ENCODE data around the gene NIM1K. TPM values are rescaled to one million over a fixed set of nuclear protein-coding genes. Genes with fewer than 3 reads are reported as not detected.

NIM1K gene
- total RNA-seq, 1 donor from 2014 or later, result not detected

DNA sequence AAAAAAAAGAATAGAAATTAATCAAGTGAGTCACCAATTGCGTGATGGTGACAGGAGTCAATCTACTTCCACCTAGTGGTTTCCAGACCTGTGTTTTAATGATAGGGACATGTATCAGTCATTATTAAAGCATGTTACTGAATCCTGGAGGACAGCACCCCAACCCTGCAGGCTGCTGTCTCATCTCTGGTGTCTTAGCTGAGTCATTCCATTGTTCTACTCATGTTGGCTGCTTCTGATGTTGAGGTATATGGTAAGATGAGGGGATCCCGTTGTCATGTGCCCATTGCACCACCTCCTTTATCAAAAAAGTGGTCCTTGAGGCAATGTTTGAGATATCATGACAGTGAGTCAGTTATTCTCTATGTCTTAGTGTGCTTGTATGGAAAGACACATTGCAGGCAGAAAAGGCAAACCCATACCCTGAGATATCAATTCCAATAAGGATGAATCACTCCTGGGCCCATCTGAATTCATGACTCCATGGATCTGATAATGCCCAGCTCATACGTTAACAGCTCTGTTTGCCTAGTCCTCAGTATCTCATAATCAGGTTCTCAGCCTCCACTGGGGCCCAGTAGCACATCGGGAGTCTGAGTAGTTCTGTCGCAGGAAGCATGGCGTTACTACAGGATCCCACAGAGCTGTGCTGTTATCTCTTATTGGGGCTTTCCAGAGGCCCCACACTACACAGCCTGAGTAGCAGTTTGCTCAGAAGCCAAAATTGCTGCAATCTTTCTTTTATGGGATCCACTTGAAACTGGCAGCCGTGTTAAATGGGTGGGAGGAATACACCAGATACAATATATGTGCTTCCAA lies 90.0 kb downstream of the NIM1K start:
- H3K9me3 ChIP-seq, result no peaks in the 10 kb centered on the region
- H3K27ac ChIP-seq, result no peak overlapping the region
- no peak for DNase-seq (ENCODE audit: extremely low spot score in 2 of 2)
- peaks cover 0 to under 1% of the 10 kb centered on the region in 2 donors for H3K36me3 ChIP-seq
- no peaks in the 10 kb centered on the region for H3K27me3 ChIP-seq
- no peaks in the 10 kb centered on the region for H3K4me1 ChIP-seq
- no peak overlapping the region for H3K4me3 ChIP-seq
- intact Hi-C loops (cut with DNase I), result no loop called here
- TF ChIP-seq POLR2A (IDR thresholded peaks at IDR 0.05), result no peak
- TF ChIP-seq POLR2AphosphoS5 (IDR thresholded peaks at IDR 0.05; ENCODE audit: insufficient read depth in 1 of 2, low read depth in 1 of 2), result no peak
- TF ChIP-seq, protein P1, sequence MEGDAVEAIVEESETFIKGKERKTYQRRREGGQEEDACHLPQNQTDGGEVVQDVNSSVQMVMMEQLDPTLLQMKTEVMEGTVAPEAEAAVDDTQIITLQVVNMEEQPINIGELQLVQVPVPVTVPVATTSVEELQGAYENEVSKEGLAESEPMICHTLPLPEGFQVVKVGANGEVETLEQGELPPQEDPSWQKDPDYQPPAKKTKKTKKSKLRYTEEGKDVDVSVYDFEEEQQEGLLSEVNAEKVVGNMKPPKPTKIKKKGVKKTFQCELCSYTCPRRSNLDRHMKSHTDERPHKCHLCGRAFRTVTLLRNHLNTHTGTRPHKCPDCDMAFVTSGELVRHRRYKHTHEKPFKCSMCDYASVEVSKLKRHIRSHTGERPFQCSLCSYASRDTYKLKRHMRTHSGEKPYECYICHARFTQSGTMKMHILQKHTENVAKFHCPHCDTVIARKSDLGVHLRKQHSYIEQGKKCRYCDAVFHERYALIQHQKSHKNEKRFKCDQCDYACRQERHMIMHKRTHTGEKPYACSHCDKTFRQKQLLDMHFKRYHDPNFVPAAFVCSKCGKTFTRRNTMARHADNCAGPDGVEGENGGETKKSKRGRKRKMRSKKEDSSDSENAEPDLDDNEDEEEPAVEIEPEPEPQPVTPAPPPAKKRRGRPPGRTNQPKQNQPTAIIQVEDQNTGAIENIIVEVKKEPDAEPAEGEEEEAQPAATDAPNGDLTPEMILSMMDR (IDR thresholded peaks at IDR 0.05), result no peak

DNA sequence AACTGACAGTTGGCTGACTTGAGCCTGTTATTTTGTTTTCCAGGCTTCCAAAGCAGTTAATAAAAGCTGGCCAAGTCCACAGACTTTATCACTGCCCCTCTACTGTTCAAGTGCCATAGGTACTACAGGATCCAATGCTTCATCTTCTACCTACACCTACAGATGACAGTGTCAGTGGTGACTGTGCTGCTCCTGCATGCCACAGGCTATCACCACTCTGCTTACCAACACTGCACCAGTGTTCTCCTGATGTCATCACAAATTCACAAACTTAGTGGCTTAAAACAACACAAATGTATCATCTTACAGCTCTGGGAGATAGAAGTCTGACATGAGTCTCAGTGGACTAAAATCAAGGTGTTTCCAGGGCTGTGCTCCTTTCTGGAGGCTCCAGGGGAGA lies 94.6 kb downstream of the NIM1K start:
- Histone ChIP-seq H3K27ac (no peak overlapping the region), H3K27me3 (no peaks in the 10 kb centered on the region), H3K9me3 (no peaks in the 10 kb centered on the region), H3K36me3 (peaks cover 0 to 26% of the 10 kb centered on the region in 2 donors), H3K4me1 (no peaks in the 10 kb centered on the region), H3K4me3 (no peak overlapping the region)
- TF ChIP-seq POLR2A (IDR thresholded peaks at IDR 0.05), result no peak
- TF ChIP-seq POLR2AphosphoS5 (IDR thresholded peaks at IDR 0.05; ENCODE audit: insufficient read depth in 1 of 2, low read depth in 1 of 2), result no peak
- TF ChIP-seq, protein P1 (IDR thresholded peaks at IDR 0.05), result no peak
- intact Hi-C loops (cut with DNase I), result no loop called here
- no peak for DNase-seq (ENCODE audit: extremely low spot score in 2 of 2)

DNA sequence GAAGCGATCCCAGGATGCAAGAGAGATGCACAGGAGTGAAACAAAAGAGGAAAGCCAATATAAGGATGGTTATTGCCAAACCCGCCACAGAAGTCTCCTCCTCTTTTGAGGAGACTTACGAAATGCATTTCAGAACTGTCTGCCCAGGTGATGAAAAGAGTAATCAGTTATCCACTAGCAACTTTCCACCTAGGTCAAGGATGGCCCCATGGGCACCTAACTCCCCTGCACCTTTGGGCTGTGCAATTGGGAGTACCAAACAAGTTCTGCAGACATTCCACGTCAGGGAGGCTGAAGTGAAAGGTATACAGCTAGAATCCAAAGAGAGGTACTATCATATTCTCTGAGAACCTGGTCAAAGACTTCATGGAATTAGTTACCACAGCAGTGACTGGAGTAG lies 95.5 kb downstream of the NIM1K start:
- Histone ChIP-seq H3K9me3 (no peaks in the 10 kb centered on the region), H3K27ac (no peak overlapping the region), H3K36me3 (peaks cover 0 to 35% of the 10 kb centered on the region in 2 donors), H3K27me3 (no peaks in the 10 kb centered on the region), H3K4me1 (no peaks in the 10 kb centered on the region), H3K4me3 (no peak overlapping the region)
- DNase-seq (ENCODE audit: extremely low spot score in 2 of 2), result no peak
- intact Hi-C loops (cut with DNase I), result no loop called here
- TF ChIP-seq POLR2A (IDR thresholded peaks at IDR 0.05), result no peak
- no peak for TF ChIP-seq POLR2AphosphoS5 (IDR thresholded peaks at IDR 0.05; ENCODE audit: insufficient read depth in 1 of 2, low read depth in 1 of 2)
- TF ChIP-seq, protein P1 (IDR thresholded peaks at IDR 0.05), result no peak

DNA sequence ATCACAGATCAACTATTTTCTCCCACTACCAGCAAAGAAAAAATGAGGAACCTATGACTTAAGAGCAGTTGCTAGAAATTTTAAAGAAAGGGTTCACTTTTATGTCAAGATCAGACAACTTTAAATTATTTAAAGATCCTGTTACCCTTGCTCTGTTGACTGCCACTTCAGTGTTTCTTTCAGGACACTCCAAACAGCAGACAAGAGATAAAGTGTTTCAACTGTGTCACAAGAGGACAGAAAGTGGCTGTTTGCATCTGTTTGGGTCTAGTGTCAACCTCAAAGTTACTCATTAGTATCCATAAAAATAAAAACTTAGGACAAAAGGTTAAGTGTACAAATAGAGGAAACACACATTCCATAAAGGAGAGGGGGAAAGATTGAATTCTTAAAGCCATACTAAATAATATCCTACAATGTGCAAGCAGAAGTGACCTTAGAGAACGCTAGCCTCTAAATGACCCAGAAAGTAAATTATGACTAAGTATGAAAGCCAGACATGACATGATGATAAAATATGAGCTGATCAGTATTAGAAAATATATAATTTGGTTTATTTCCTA lies 96.3 kb downstream of the NIM1K start:
- no peak overlapping the region for H3K27ac ChIP-seq
- intact Hi-C loops (cut with DNase I), result no loop called here
- no peaks in the 10 kb centered on the region for H3K27me3 ChIP-seq
- peaks cover 0 to 42% of the 10 kb centered on the region in 2 donors for H3K36me3 ChIP-seq
- H3K9me3 ChIP-seq, result no peaks in the 10 kb centered on the region
- TF ChIP-seq, protein P1 (IDR thresholded peaks at IDR 0.05), result no peak
- no peak for TF ChIP-seq POLR2AphosphoS5 (IDR thresholded peaks at IDR 0.05; ENCODE audit: insufficient read depth in 1 of 2, low read depth in 1 of 2)
- no peak for TF ChIP-seq POLR2A (IDR thresholded peaks at IDR 0.05)
- DNase-seq (ENCODE audit: extremely low spot score in 2 of 2), result no peak
- no peaks in the 10 kb centered on the region for H3K4me1 ChIP-seq
- no peak overlapping the region for H3K4me3 ChIP-seq

DNA sequence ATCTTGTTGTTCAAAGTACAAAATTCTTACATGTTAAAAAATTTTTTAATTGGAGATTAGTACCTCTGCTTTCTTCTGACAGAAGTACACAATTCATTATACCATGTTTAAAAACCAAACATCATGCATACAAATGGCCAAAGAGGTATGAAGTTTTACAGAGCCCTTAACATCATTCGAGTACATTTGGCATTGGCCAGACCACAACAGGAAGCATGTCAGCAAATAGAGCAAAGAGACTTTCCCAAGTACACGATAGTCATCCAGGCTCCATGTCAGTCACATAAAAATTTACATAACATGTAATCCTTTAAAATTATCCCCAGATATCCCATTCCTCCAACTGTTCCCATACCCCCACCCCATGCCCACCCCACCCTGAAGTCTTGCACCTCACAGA lies 98.7 kb downstream of the NIM1K start:
- Histone ChIP-seq H3K27me3 (no peaks in the 10 kb centered on the region), H3K36me3 (peaks cover 0 to 65% of the 10 kb centered on the region in 2 donors), H3K27ac (no peak overlapping the region), H3K9me3 (no peaks in the 10 kb centered on the region), H3K4me3 (no peak overlapping the region), H3K4me1 (no peaks in the 10 kb centered on the region)
- intact Hi-C loops (cut with DNase I), result no loop called here
- no peak for DNase-seq (ENCODE audit: extremely low spot score in 2 of 2)
- TF ChIP-seq POLR2A (IDR thresholded peaks at IDR 0.05) (no peak), POLR2AphosphoS5 (IDR thresholded peaks at IDR 0.05; ENCODE audit: insufficient read depth in 1 of 2, low read depth in 1 of 2) (no peak)
- TF ChIP-seq, protein P1 (IDR thresholded peaks at IDR 0.05), result no peak

All from vagina (tissue), 2 donors.